Cerebellar nuclear complex (tissue), 1 donor: ENCODE data around the gene CTNNA1.

ENCODE experiments used
- DNase-seq, 2 experiments: peaks; one replicate each; lab custom pipeline; 2025; lab: John Stamatoyannopoulos, UW

Gene CTNNA1

GRCh38 chr5:138950421-138951031 is 197.3 kb downstream of the CTNNA1 start:
- no peak for DNase-seq

- DNase-seq = no peak
Measured at GRCh38 chr5:138951091-138951985, 198.1 kb downstream of the CTNNA1 start.

- no peak for DNase-seq
Measured at GRCh38 chr5:138951986-138952735, 198.9 kb downstream of the CTNNA1 start.

- DNase-seq = no peak
Measured at GRCh38 chr5:138952962-138953361, 199.7 kb downstream of the CTNNA1 start.

GRCh38 chr5:138953387-138954256 is 200.4 kb downstream of the CTNNA1 start:
- no peak for DNase-seq

- DNase-seq = no peak
Measured at GRCh38 chr5:138954257-138955012, 201.2 kb downstream of the CTNNA1 start.

GRCh38 chr5:138955013-138955660 is 201.9 kb downstream of the CTNNA1 start:
- no peak for DNase-seq

- DNase-seq = no peak
Measured at GRCh38 chr5:138955671-138956295, 202.6 kb downstream of the CTNNA1 start.

GRCh38 chr5:138956801-138957200 is 203.6 kb downstream of the CTNNA1 start:
- DNase-seq = no peak

- DNase-seq = no peak
Measured at GRCh38 chr5:138960145-138960692, 207.0 kb downstream of the CTNNA1 start.

GRCh38 chr5:138961221-138961620 is 208.0 kb downstream of the CTNNA1 start:
- DNase-seq = no peak

GRCh38 chr5:138961729-138962128 is 208.5 kb downstream of the CTNNA1 start:
- DNase-seq = no peak

GRCh38 chr5:138962614-138963370 is 209.6 kb downstream of the CTNNA1 start:
- no peak for DNase-seq

- DNase-seq = no peak
Measured at GRCh38 chr5:138963763-138964371, 210.6 kb downstream of the CTNNA1 start.

GRCh38 chr5:138964647-138965201 is 211.5 kb downstream of the CTNNA1 start:
- DNase-seq = no peak

GRCh38 chr5:138965626-138966025 is 212.4 kb downstream of the CTNNA1 start:
- no peak for DNase-seq

- no peak for DNase-seq
Measured at GRCh38 chr5:138966236-138966985, 213.2 kb downstream of the CTNNA1 start.
